H1 (cell line): ENCODE measurements around the gene BIN1. TPM values are rescaled to one million over a fixed set of nuclear protein-coding genes. Genes with fewer than 3 reads are reported as not detected.

ENCODE experiments used
- CTCF ChIA-PET: fragments of 300-600 bp; sonication (Branson Sonifier 250); formaldehyde crosslinking; loops from one replicate; lab custom pipeline; 2021; ENCODE audit not compliant: partially characterized antibody; lab: Charles Lee
- POLR2A ChIA-PET: fragments of 300-600 bp; sonication (Branson Sonifier 250); formaldehyde crosslinking; loops from one replicate; lab custom pipeline; 2021; ENCODE audit warnings: inconsistent platforms; ENCODE audit not compliant: partially characterized antibody; lab: Charles Lee
- DNase-seq, 2 experiments: peaks; one replicate each; pipeline versions ENCODE4 v3.0.0 to v3.0.0-alpha.2; 2010 to 2022; ENCODE audit warnings: low spot score in 2 of 2, low read depth in 1 of 2, mixed read lengths in 1 of 2
- FAIRE-seq: peaks from 2 replicates; lab custom pipeline; 2011; peaks lifted over from hg19 to GRCh38; lab: Jason Lieb, UNC
- H2AFZ ChIP-seq: 2 replicates; pipeline ENCODE4 v1.8.1; 2012; ENCODE audit warnings: low read length, inconsistent platforms
- H2AK5ac ChIP-seq: 2 replicates; pipeline ENCODE4 v1.6.1; 2013; ENCODE audit warnings: low read depth, low read length
- H2BK120ac ChIP-seq: replicated peaks from 2 replicates; pipeline ENCODE3; 2013; ENCODE audit warnings: low read depth, low read length, inconsistent platforms
- H2BK12ac ChIP-seq: 2 replicates; pipeline ENCODE4 v1.6.1; 2013; ENCODE audit warnings: low read depth, low read length
- H2BK15ac ChIP-seq: 2 replicates; pipeline ENCODE4 v1.6.1; 2013; ENCODE audit warnings: low read length
- H2BK20ac ChIP-seq: 2 replicates; pipeline ENCODE4 v1.6.1; 2013; ENCODE audit warnings: low read length
- H2BK5ac ChIP-seq: 2 replicates; pipeline ENCODE4 v1.6.1; 2013; ENCODE audit warnings: low read depth, low read length
- H3K14ac ChIP-seq: 2 replicates; pipeline ENCODE4 v1.6.1; 2013; ENCODE audit warnings: inconsistent platforms; ENCODE audit not compliant: insufficient read length
- H3K18ac ChIP-seq: 2 replicates; pipeline ENCODE4 v1.6.1; 2013; ENCODE audit warnings: low read length; ENCODE audit errors: extremely low read depth
- H3K23ac ChIP-seq: 2 replicates; pipeline ENCODE4 v1.6.1; 2013; ENCODE audit warnings: inconsistent platforms; ENCODE audit not compliant: insufficient read length
- H3K23me2 ChIP-seq: 2 replicates; pipeline ENCODE4 v1.6.1; 2013; ENCODE audit warnings: low read depth, low read length
- H3K27ac ChIP-seq: 2 replicates; pipeline ENCODE4 v1.6.1; 2011; ENCODE audit warnings: low read depth, low read length, inconsistent platforms
- H3K27me3 ChIP-seq, 4 experiments: replicated peaks in 1 of 4; 1 replicate in 1 of 4; 2 replicates in 3 of 4; pipeline versions ENCODE4 v1.6.1 to v1.8.1; 2011 to 2013; ENCODE audit warnings: low read length in 3 of 4, mild to moderate bottlenecking in 3 of 4, inconsistent platforms in 2 of 4, mixed read lengths in 2 of 4, moderate library complexity in 1 of 4; ENCODE audit not compliant: control insufficient read depth in 3 of 4, insufficient read depth in 3 of 4; ENCODE audit errors: extremely low read depth in 1 of 4
- H3K36me3 ChIP-seq, 4 experiments: 2 replicates each; pipeline versions ENCODE4 v1.6.1 to v1.8.1; 2011 to 2013; ENCODE audit warnings: mild to moderate bottlenecking in 4 of 4, low read length in 3 of 4, moderate library complexity in 2 of 4, control low read depth in 1 of 4, inconsistent platforms in 1 of 4; ENCODE audit not compliant: insufficient read depth in 4 of 4, control insufficient read depth in 2 of 4
- H3K4ac ChIP-seq: replicated peaks from 2 replicates; pipeline ENCODE3; 2013; ENCODE audit warnings: low read length, low read depth, mixed read lengths, inconsistent platforms; ENCODE audit not compliant: insufficient read length
- H3K4me1 ChIP-seq, 4 experiments: replicated peaks in 1 of 4; 1 replicate in 1 of 4; 2 replicates in 3 of 4; pipeline versions ENCODE4 v1.6.1 to v1.8.1; 2011 to 2013; ENCODE audit warnings: low read length in 3 of 4, inconsistent platforms in 2 of 4, mixed read lengths in 1 of 4; ENCODE audit not compliant: insufficient read depth in 4 of 4, control insufficient read depth in 3 of 4
- H3K4me2 ChIP-seq, 2 experiments: 2 replicates each; pipeline versions ENCODE4 v1.6.1 to v1.8.1; 2011 to 2013; ENCODE audit warnings: low read depth in 2 of 2, low read length in 2 of 2, control low read depth in 1 of 2, inconsistent platforms in 1 of 2, mild to moderate bottlenecking in 1 of 2; ENCODE audit not compliant: insufficient read depth in 1 of 2
- H3K4me3 ChIP-seq, 4 experiments: fragments of 200-600, 300-600 bp in 1 of 4; sonication (generic), shearing (Covaris generic), sonication (Bioruptor Twin) in 1 of 4; 2 replicates each; pipeline versions ENCODE4 v1.5.1 to v1.8.1; 2011 to 2016; ENCODE audit warnings: low read length in 4 of 4, low read depth in 3 of 4, control low read depth in 2 of 4, inconsistent platforms in 2 of 4, mild to moderate bottlenecking in 2 of 4, mixed read lengths in 1 of 4, moderate library complexity in 1 of 4; ENCODE audit not compliant: insufficient read depth in 2 of 4; ENCODE audit errors: extremely low read depth in 1 of 4
- H3K56ac ChIP-seq: replicated peaks from 2 replicates; pipeline ENCODE3; 2013; ENCODE audit warnings: low read depth, mild to moderate bottlenecking, mixed read lengths, low read length, inconsistent platforms; ENCODE audit not compliant: insufficient read length
- H3K79me1 ChIP-seq: 2 replicates; pipeline ENCODE4 v1.6.1; 2013; ENCODE audit warnings: low read depth, low read length, control low read depth
- H3K79me2 ChIP-seq, 2 experiments: 2 replicates each; pipeline versions ENCODE4 v1.6.1 to v1.8.1; 2012 to 2013; ENCODE audit warnings: low read length in 2 of 2, mild to moderate bottlenecking in 2 of 2, inconsistent platforms in 1 of 2; ENCODE audit not compliant: insufficient read depth in 2 of 2, control insufficient read depth in 1 of 2
- H3K9ac ChIP-seq, 4 experiments: replicated peaks in 1 of 4; 1 replicate in 1 of 4; 2 replicates in 3 of 4; pipeline versions ENCODE4 v1.6.1 to v1.8.1; 2011 to 2013; ENCODE audit warnings: low read depth in 3 of 4, low read length in 3 of 4, control low read depth in 2 of 4, mild to moderate bottlenecking in 2 of 4, moderate library complexity in 2 of 4, inconsistent platforms in 1 of 4; ENCODE audit errors: extremely low read depth in 1 of 4
- H3K9me3 ChIP-seq, 2 experiments: 2 replicates each; pipeline versions ENCODE4 v1.6.1 to v1.8.1; 2012 to 2013; ENCODE audit warnings: mild to moderate bottlenecking in 2 of 2, moderate library complexity in 2 of 2, control low read depth in 1 of 2, inconsistent platforms in 1 of 2, low read depth in 1 of 2, low read length in 1 of 2, mixed read lengths in 1 of 2; ENCODE audit not compliant: insufficient read depth in 2 of 2
- H4K20me1 ChIP-seq, 2 experiments: replicated peaks in 1 of 2; 2 replicates each; pipeline versions ENCODE3 to v1.8.1; 2011 to 2013; ENCODE audit warnings: inconsistent platforms in 2 of 2, low read length in 2 of 2, mild to moderate bottlenecking in 1 of 2; ENCODE audit not compliant: insufficient read depth in 2 of 2, control insufficient read depth in 1 of 2
- H4K5ac ChIP-seq: 2 replicates; pipeline ENCODE4 v1.6.1; 2013; ENCODE audit warnings: low read length, low read depth, mixed read lengths, inconsistent platforms; ENCODE audit not compliant: insufficient read length
- H4K8ac ChIP-seq: 2 replicates; pipeline ENCODE4 v1.8.0; 2013; ENCODE audit warnings: mild to moderate bottlenecking, moderate library complexity, low read length, inconsistent platforms; ENCODE audit not compliant: insufficient read depth; ENCODE audit errors: extremely low read depth
- H4K91ac ChIP-seq: replicated peaks from 2 replicates; pipeline ENCODE3; 2013; ENCODE audit warnings: low read length, mixed read lengths, inconsistent platforms; ENCODE audit not compliant: insufficient read length
- BCL11A ChIP-seq, 2 experiments: IDR thresholded peaks; one replicate each; pipeline ENCODE4 v1.6.1; 2011; ENCODE audit warnings: low read depth in 2 of 2, low read length in 2 of 2, mild to moderate bottlenecking in 2 of 2
- CBX5 ChIP-seq: fragments of 300-800, 300-1000 bp; sonication (generic); IDR thresholded peaks from 2 replicates; pipeline ENCODE4 v1.7.1; 2016; ENCODE audit warnings: antibody characterized with exemption, low read length, low read depth
- EGR1 ChIP-seq: IDR thresholded peaks from 2 replicates; pipeline ENCODE4 v1.6.1; 2011; ENCODE audit warnings: low read depth, low read length, borderline replicate concordance
- FOSL1 ChIP-seq: IDR thresholded peaks from 2 replicates; pipeline ENCODE4 v1.6.1; 2011; ENCODE audit warnings: mild to moderate bottlenecking, low read depth, low read length, moderate library complexity; ENCODE audit not compliant: insufficient read depth
- HDAC6 ChIP-seq: IDR thresholded peaks from one replicate; pipeline ENCODE4 v1.7.1; 2012; ENCODE audit warnings: low read depth, mild to moderate bottlenecking, inconsistent platforms, low read length, moderate library complexity
- JUND ChIP-seq: IDR thresholded peaks from 2 replicates; pipeline ENCODE4 v1.6.1; 2011; ENCODE audit warnings: mild to moderate bottlenecking, improper control_type of control experiment, low read length
- KDM4A ChIP-seq: IDR thresholded peaks from one replicate; pipeline ENCODE4 v1.7.1; 2012; ENCODE audit warnings: low read depth, mild to moderate bottlenecking, moderate library complexity, low read length, inconsistent platforms; ENCODE audit not compliant: severe bottlenecking
- MAFK ChIP-seq: IDR thresholded peaks from 2 replicates; pipeline ENCODE4 v1.6.1; 2012; ENCODE audit warnings: low read depth, mild to moderate bottlenecking, improper control_type of control experiment, low read length
- NANOG ChIP-seq: IDR thresholded peaks from 2 replicates; pipeline ENCODE4 v1.6.1; 2011; ENCODE audit warnings: low read length, low read depth, mild to moderate bottlenecking, inconsistent platforms; ENCODE audit not compliant: insufficient read depth, poor library complexity, severe bottlenecking
- RFX5 ChIP-seq: IDR thresholded peaks from 2 replicates; pipeline ENCODE4 v1.6.1; 2011; ENCODE audit warnings: low read depth, low read length, improper control_type of control experiment, borderline replicate concordance
- RNF2 ChIP-seq: fragments of 200-900, 300-1000 bp; sonication (generic); IDR thresholded peaks from 2 replicates; pipeline ENCODE4 v1.7.1; 2016; ENCODE audit warnings: borderline replicate concordance, low read depth, mild to moderate bottlenecking, antibody characterized with exemption, low read length; ENCODE audit not compliant: poor library complexity, severe bottlenecking; ENCODE audit errors: missing control alignments
- SIRT6 ChIP-seq: IDR thresholded peaks from one replicate; pipeline ENCODE4 v1.7.1; 2012; ENCODE audit warnings: low read length, inconsistent platforms
- SIX5 ChIP-seq: IDR thresholded peaks from 2 replicates; pipeline ENCODE4 v1.6.1; 2011; ENCODE audit warnings: mild to moderate bottlenecking, low read depth, low read length
- SUZ12 ChIP-seq: fragments of 200-600 bp; sonication (generic); IDR thresholded peaks from 2 replicates; pipeline ENCODE4 v1.6.1; 2012; ENCODE audit warnings: mild to moderate bottlenecking, inconsistent platforms, low read length, moderate library complexity, mixed read lengths
- TAF7 ChIP-seq: optimal IDR thresholded peaks from 2 replicates; pipeline ENCODE3; 2011; ENCODE audit warnings: low read depth, mild to moderate bottlenecking, inconsistent platforms, low read length, moderate library complexity, borderline replicate concordance
- WGBS, 2 experiments: shearing (Covaris generic) in 1 of 2; methylation state at CpG; one replicate each; pipeline versions ENCODE4 v1.1.6 to v1.1.7; 2013 to 2015; ENCODE audit warnings: low lambda C conversion rate in 2 of 2, mixed read lengths in 2 of 2, inconsistent platforms in 1 of 2, low coverage in 1 of 2, missing lambda C conversion rate in 1 of 2; ENCODE audit not compliant: insufficient replicate concordance in 2 of 2, insufficient coverage in 1 of 2, insufficient read length in 1 of 2; ENCODE audit errors: extremely low coverage in 1 of 2, missing lambda C conversion rate in 1 of 2; 5-methylcytosine and 5-hydroxymethylcytosine counted together
- polyA plus RNA-seq, 7 experiments: library from polyadenylated mRNA; depleted of rRNA in 3 of 7; stranded (reverse) in 5 of 7; unstranded in 2 of 7; fragments of >200 nt in 5 of 7; fragments of 200-250 nt in 2 of 7; gene quantifications; 1 replicate in 5 of 7; 2 replicates in 1 of 7; 4 replicates in 1 of 7; pipeline versions ENCODE4 v1.2.1 to v1.2.3, GENCODE V29; 2011 to 2013; ENCODE audit warnings: missing spikeins in 2 of 7, mixed read lengths in 2 of 7
- total RNA-seq: library from RNA; stranded (reverse); fragmentation: NEBNext Ultra II Directional; extraction: Animal tissue kit (Norgen Biotek cat#: 25700); gene quantifications from 2 replicates; pipeline ENCODE4 v1.2.1, GENCODE V29; 2021

The BIN1 gene
- total and polyA plus RNA-seq, 2 of the 8 experiments (the other 6 are each of a cell fraction or from before 2014, with no cell fraction given) = 23.6 to 35.6 TPM

DNA sequence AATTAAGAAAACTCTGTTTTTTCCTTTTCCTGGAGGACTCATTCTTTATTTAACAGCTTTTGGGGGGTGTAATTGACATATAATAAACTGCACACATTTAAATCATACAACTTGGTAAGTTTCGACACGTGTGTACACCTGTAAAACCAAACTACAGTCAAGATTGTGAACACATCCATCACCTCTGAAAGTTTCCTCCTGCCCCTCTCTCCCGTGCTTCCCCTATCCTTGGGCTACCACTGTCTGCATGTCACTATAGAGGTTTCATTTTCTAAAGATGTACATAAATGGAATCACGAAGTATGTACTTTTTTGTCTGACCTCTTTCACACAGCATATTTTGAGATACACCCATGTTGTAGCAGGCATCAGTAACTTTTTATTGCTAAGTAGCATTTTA lies 100.0 kb downstream of the BIN1 start:
- Histone ChIP-seq H3K9ac (no peak overlapping the region), H2BK12ac (no peak overlapping the region), H3K18ac (no peak overlapping the region), H3K36me3 (no peaks in the 10 kb centered on the region), H4K91ac (no peak overlapping the region), H2BK15ac (no peak overlapping the region), H3K4me2 (no peak overlapping the region), H3K79me2 (no peaks in the 10 kb centered on the region), H3K27me3 (no peaks in the 10 kb centered on the region), H4K5ac (no peak overlapping the region), H2BK120ac (no peak overlapping the region), H2AFZ (no peak overlapping the region), H3K79me1 (no peaks in the 10 kb centered on the region), H3K56ac (no peak overlapping the region), H3K23ac (no peak overlapping the region), H4K20me1 (no peaks in the 10 kb centered on the region), H3K27ac (no peak overlapping the region), H2AK5ac (no peak overlapping the region), H2BK20ac (no peak overlapping the region), H3K9me3 (no peaks in the 10 kb centered on the region), H3K23me2 (no peaks in the 10 kb centered on the region), H3K4me1 (peaks cover 0 to 2% (median under 1%) of the 10 kb centered on the region in 4 experiments; a peak in 1 of 7 replicates), H3K4me3 (no peak overlapping the region), H3K14ac (no peak overlapping the region), H3K4ac (no peak overlapping the region), H4K8ac (no peak overlapping the region), H2BK5ac (no peak overlapping the region)
- 86% methylated on average over 4 of the region's 4 CpGs; no CpG with 5 or more reads in 1 of the 2 experiments for WGBS, 2 experiments
- FAIRE-seq (no peak), DNase-seq (no peak)
- ChIA-PET CTCF (interaction anchor here (0.8 to 1.3 kb wide), 2 partner anchors 9 to 47 kb away, joined by 3 read pairs; no protein-coding TSS in a partner anchor), POLR2A (no interaction called here)
- TF ChIP-seq SIRT6 = no peak
- TF ChIP-seq JUND = no peak
- no peak for TF ChIP-seq TAF7
- no peak for TF ChIP-seq SIX5
- TF ChIP-seq HDAC6 = no peak
- TF ChIP-seq CBX5 = no peak
- TF ChIP-seq BCL11A (IDR thresholded peaks at IDR 0.05; ENCODE audit: low read depth in 2 of 2, low read length in 2 of 2) = no peak
- no peak for TF ChIP-seq EGR1
- no peak for TF ChIP-seq KDM4A
- TF ChIP-seq NANOG = no peak
- TF ChIP-seq FOSL1 = no peak
- TF ChIP-seq MAFK = no peak
- no peak for TF ChIP-seq SUZ12
- TF ChIP-seq RFX5 = no peak
- no peak for TF ChIP-seq RNF2
